HCT116 (cell line): ENCODE results near the gene LYRM1.

Experiments
- CTCF ChIP-seq, 3 experiments: fragments of 200-600 bp in 1 of 3; sonication (generic) in 1 of 3; IDR thresholded peaks in 2 of 3; conservative IDR thresholded peaks in 1 of 3; 2 replicates each; pipeline ENCODE4 v1.5.1; 2012 to 2017; ENCODE audit warnings: low read depth in 2 of 3, low read length in 2 of 3, antibody characterized with exemption in 1 of 3, borderline replicate concordance in 1 of 3, control low read depth in 1 of 3, mild to moderate bottlenecking in 1 of 3, mixed read lengths in 1 of 3, mixed run types in 1 of 3, moderate library complexity in 1 of 3; ENCODE audit not compliant: insufficient read depth in 1 of 3
- ELF1 ChIP-seq: IDR thresholded peaks from 2 replicates; pipeline ENCODE4 v1.6.1; 2012; ENCODE audit warnings: low read depth, borderline replicate concordance
- JUND ChIP-seq: IDR thresholded peaks from 2 replicates; pipeline ENCODE4 v1.6.1; 2012
- POLR2A ChIP-seq: IDR thresholded peaks from 2 replicates; pipeline ENCODE4 v1.7.0; 2011; ENCODE audit warnings: borderline replicate concordance; ENCODE audit not compliant: insufficient read depth, insufficient read length; ENCODE audit errors: extremely low read depth
- TCF7L2 ChIP-seq: IDR thresholded peaks from 2 replicates; pipeline ENCODE4 v1.7.0; 2011; ENCODE audit warnings: borderline replicate concordance, inconsistent platforms; ENCODE audit not compliant: insufficient read depth, insufficient read length; ENCODE audit errors: extremely low read depth
- YY1 ChIP-seq: IDR thresholded peaks from 2 replicates; pipeline ENCODE4 v1.6.1; 2011; ENCODE audit warnings: low read length, low read depth, moderate library complexity, mild to moderate bottlenecking; ENCODE audit not compliant: insufficient replicate concordance; ENCODE audit errors: extremely low read depth

- TF ChIP-seq CTCF (IDR thresholded peaks at IDR 0.05 in 2 of 3, conservative IDR thresholded peaks at IDR 0.05 in 1 of 3; ENCODE audit: borderline replicate concordance in 1 of 3, insufficient read depth in 1 of 3, low read depth in 2 of 3, low read length in 2 of 3), result no peak
- no peak for TF ChIP-seq ELF1
- TF ChIP-seq POLR2A, result no peak
- TF ChIP-seq JUND, result no peak
- TF ChIP-seq TCF7L2, result no peak
- no peak for TF ChIP-seq YY1
Measured at GRCh38 chr16:20960899-20961298, 60.3 kb downstream of the LYRM1 start.
